Measurements from ENCODE around the gene NDRG4.

The NDRG4 gene

DNA sequence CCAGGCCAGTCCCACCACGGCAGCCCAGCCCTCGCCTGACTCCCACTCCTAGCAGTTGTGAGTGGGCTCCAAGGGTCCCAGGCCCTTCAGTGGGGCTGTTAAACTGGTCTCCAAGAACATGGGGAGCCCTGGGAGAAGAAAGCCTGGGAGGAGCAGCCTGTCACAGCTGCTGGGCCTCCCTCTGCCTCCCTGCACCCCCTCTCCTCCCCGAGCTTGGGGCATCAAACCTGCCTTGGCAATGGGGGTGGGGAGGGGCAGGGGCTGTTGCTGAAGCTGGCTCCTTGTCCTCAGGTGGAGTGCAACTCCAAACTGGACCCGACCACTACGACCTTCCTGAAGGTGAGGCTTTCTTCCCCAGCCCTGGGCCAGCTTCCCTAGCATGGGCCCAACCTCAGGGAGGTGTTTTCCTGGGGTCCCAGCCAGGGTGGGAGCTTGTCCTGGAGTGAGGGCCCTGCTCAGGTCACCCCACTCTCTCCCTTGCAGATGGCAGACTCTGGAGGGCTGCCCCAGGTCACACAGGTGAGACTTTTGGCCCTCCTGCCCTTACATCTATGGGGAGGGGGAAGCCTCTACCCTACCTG is 8.8 kb downstream of the NDRG4 start:
- no peak for DNase-seq (ENCODE audit: low spot score)
- in situ Hi-C loops (cut with MboI; ENCODE audit: low pct_unique_long_range_greater_than_20kb, low sequenced_read_pairs, unreplicated experiment) = no loop called here
- TF ChIP-seq, protein P1, sequence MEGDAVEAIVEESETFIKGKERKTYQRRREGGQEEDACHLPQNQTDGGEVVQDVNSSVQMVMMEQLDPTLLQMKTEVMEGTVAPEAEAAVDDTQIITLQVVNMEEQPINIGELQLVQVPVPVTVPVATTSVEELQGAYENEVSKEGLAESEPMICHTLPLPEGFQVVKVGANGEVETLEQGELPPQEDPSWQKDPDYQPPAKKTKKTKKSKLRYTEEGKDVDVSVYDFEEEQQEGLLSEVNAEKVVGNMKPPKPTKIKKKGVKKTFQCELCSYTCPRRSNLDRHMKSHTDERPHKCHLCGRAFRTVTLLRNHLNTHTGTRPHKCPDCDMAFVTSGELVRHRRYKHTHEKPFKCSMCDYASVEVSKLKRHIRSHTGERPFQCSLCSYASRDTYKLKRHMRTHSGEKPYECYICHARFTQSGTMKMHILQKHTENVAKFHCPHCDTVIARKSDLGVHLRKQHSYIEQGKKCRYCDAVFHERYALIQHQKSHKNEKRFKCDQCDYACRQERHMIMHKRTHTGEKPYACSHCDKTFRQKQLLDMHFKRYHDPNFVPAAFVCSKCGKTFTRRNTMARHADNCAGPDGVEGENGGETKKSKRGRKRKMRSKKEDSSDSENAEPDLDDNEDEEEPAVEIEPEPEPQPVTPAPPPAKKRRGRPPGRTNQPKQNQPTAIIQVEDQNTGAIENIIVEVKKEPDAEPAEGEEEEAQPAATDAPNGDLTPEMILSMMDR (IDR thresholded peaks at IDR 0.05; ENCODE audit: extremely low read depth, insufficient read depth, missing control alignments) = no peak

DNA sequence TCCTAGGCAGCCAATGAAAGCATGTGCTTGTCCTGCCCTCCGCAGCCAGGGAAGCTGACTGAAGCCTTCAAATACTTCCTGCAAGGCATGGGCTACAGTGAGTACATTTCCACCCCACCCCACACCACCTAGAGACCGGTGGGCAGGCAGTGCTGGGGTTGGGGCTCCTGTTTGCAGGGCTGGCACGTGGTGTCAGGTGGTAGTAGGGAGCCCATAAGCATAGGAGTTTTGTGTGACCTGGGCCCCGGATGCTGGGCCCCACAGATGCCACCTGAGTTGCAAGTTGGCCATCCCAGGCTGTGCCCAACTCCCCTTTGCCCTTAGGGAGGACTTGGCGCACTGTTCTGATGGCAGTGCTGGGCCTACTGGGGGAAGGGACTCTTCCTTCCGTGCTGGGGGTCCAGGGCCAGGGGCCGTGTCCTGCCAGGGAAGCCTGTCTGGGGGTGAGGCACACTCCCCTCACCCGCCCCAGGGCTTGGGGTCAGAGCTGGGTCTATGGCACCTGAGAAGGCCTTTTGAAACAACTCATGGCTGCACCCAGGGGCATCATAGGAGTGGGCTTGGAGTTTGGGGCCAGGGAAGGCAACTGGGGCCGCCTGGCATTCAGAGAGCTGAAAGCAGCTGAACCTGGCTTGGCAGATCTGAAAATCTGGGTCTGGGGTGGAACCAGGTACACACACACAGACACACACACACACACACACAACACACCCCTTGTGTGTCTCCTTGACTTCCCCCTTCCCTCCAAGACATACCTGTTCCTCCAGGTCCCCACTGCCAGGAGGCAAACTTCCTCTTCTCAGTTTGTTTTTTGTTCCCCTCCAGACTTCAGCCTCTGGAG is 9.5 kb downstream of the NDRG4 start:
- TF ChIP-seq, protein P1 (IDR thresholded peaks at IDR 0.05; ENCODE audit: extremely low read depth, insufficient read depth, missing control alignments) = no peak
- in situ Hi-C loops (cut with MboI; ENCODE audit: low pct_unique_long_range_greater_than_20kb, low sequenced_read_pairs, unreplicated experiment) = no loop called here
- no peak for DNase-seq (ENCODE audit: low spot score)

DNA sequence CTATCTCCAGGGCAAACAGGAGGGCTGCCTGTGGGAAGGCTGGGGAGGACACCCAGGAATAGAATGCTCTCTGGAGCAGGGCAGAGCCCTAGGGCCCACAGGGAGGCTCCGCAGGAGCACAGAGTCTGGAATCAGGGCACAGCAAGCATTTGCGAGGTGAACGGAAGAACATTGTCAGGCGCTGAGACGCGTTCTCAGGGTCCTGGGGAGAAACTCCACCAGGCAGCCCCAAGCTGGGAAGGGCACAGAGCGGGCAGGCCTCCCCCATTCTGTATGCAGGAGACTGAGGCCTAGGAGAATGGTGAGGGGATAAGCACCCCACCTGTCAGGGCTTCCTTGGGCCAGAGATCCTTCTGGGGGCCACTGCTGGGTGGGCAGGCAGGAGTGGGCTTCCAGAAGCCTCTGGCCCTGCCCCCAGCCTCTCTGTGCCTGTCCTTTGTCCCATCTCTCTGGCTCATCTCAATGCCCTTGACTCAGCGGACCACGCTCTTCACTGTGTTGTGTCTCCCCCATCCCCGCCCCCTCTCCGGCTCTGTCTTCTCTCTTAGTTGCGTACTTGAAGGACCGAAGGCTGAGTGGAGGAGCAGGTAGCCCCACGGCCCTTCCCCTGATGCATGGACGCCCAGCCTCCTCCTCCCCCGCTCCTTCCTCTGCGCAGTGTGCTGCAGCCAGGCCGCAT is 10.3 kb downstream of the NDRG4 start:
- TF ChIP-seq, protein P1 (IDR thresholded peaks at IDR 0.05; ENCODE audit: extremely low read depth, insufficient read depth, missing control alignments) = no peak
- in situ Hi-C loops (cut with MboI; ENCODE audit: low pct_unique_long_range_greater_than_20kb, low sequenced_read_pairs, unreplicated experiment) = no loop called here
- no peak for DNase-seq (ENCODE audit: low spot score)

DNA sequence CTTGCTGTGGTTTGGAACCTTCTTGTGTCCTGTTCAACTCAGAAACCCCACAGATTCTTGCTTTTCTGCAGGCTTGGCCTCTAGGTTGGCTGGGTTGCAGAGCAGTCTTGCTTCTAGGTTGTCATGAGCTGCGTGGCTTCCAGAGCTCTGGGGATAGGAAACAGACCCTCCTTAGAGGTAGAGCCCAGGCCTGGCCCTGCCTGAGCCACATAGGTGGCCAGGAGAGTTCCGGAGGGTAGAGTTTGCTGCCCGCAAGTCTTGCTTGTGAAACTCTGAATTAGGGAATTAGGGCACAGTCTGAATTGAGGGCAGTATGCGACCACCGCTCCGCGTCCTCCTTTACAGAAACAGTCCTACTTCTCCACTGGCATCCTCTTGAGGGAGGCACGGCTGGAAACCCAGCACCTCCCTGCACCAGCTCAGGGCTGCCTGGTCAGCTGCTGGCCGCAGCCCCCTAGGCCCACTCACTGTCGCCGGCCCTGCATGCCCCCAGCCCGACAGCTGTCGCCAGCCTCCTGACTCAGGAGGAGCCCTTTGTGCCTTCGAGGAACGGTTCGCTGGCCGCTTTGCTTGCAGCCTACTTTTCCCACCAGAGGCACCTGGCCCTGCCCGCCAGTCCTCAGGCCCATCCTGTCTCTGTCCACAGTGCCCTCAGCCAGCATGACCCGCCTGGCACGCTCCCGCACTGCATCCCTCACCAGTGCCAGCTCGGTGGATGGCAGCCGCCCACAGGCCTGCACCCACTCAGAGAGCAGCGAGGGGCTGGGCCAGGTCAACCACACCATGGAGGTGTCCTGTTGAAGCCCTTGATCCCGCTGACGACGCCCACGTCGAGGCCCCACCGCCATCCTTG is 11.1 kb downstream of the NDRG4 start:
- TF ChIP-seq, protein P1 (IDR thresholded peaks at IDR 0.05; ENCODE audit: extremely low read depth, insufficient read depth, missing control alignments) = no peak
- in situ Hi-C loops (cut with MboI; ENCODE audit: low pct_unique_long_range_greater_than_20kb, low sequenced_read_pairs, unreplicated experiment) = no loop called here
- no peak for DNase-seq (ENCODE audit: low spot score)

DNA sequence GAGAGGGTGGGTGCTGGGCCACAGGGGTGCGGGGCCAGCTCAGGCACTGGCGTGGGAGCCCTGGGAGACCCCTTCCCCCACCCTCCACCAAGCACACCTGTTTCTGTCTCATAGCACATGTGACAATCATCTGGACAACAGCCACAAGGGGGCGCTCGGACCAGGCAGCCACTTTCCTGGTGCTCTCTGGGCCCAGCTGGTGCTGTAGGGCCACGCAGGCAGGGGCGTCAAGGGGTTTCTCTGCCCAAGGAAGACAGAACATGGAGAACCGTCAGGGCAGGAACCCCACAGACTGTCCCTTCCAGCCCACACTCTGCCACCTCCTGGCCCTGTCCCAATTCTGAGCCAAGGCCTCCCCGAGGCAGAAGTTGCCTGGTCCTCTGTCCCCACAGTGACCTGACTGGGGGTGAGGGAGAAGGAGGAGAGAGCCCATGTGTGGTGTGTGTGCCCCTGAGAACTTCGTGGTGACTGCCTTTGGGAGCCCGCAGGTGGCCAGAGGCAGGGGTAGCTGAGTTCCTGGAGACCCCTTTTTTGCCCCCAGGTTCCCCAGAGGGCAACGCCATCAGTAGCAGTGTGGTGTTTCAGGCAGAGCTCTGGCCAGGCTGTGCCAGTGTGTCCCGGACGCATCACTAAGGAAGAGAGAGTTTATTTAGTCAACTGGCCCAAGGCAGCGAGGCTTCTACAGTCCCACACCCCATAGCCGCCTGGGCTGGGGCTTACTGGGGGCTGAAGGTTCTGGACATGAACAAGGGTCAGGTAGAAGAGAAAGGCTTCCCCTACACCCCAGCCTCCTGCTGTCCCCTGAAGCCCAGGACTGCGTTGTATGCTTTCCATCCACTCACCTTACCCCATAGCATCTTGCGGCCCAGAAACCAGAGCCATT is 12.2 kb downstream of the NDRG4 start:
- TF ChIP-seq, protein P1 (IDR thresholded peaks at IDR 0.05; ENCODE audit: extremely low read depth, insufficient read depth, missing control alignments) = peak; percentile 88
- in situ Hi-C loops (cut with MboI; ENCODE audit: low pct_unique_long_range_greater_than_20kb, low sequenced_read_pairs, unreplicated experiment) = no loop called here
- DNase-seq (ENCODE audit: low spot score) = peak; percentile 80

Data from GM13977 (cell line).